GM19463 (cell line): ENCODE results near the gene MBD3L2B.

Source experiments
- ATAC-seq: cut with Tn5 transposase; IDR thresholded peaks from one replicate; pipeline ENCODE4 v1.9.1; 2021; ENCODE audit warnings: mild to moderate bottlenecking, moderate library complexity; ENCODE audit not compliant: unreplicated experiment

Gene MBD3L2B

GRCh38 chr19:7013678-7014077 is 7.6 kb downstream of the MBD3L2B start:
- no peak for ATAC-seq

- no peak for ATAC-seq
Observed at GRCh38 chr19:7010722-7011593, 10.3 kb downstream of the MBD3L2B start.

- no peak for ATAC-seq
Observed at GRCh38 chr19:7007859-7008258, 13.4 kb downstream of the MBD3L2B start.

- ATAC-seq, result no peak
Observed at GRCh38 chr19:7006135-7006704, 15.0 kb downstream of the MBD3L2B start.

- no peak for ATAC-seq
Observed at GRCh38 chr19:7004313-7004931, 16.8 kb downstream of the MBD3L2B start.

GRCh38 chr19:7000816-7001215 is 20.4 kb downstream of the MBD3L2B start:
- no peak for ATAC-seq

- no peak for ATAC-seq
Observed at GRCh38 chr19:7000333-7000732, 20.9 kb downstream of the MBD3L2B start.

GRCh38 chr19:6999933-7000332 is 21.3 kb downstream of the MBD3L2B start:
- ATAC-seq, result no peak

- ATAC-seq, result no peak
Observed at GRCh38 chr19:6997679-6998445, 23.4 kb downstream of the MBD3L2B start.

GRCh38 chr19:6996810-6997209 is 24.4 kb downstream of the MBD3L2B start:
- no peak for ATAC-seq

- ATAC-seq, result no peak
Observed at GRCh38 chr19:6995054-6995453, 26.2 kb downstream of the MBD3L2B start.

- no peak for ATAC-seq
Observed at GRCh38 chr19:6988257-6988656, 33.0 kb downstream of the MBD3L2B start.

- no peak for ATAC-seq
Observed at GRCh38 chr19:6987850-6988249, 33.4 kb downstream of the MBD3L2B start.

- no peak for ATAC-seq
Observed at GRCh38 chr19:6983448-6983847, 37.8 kb downstream of the MBD3L2B start.

- ATAC-seq, result no peak
Observed at GRCh38 chr19:6979399-6979798, 41.8 kb downstream of the MBD3L2B start.

GRCh38 chr19:6976197-6976596 is 45.0 kb downstream of the MBD3L2B start:
- ATAC-seq, result no peak

- no peak for ATAC-seq
Observed at GRCh38 chr19:6971366-6971765, 49.9 kb downstream of the MBD3L2B start.

- ATAC-seq, result no peak
Observed at GRCh38 chr19:6970443-6970842, 50.8 kb downstream of the MBD3L2B start.

GRCh38 chr19:6970021-6970420 is 51.2 kb downstream of the MBD3L2B start:
- no peak for ATAC-seq

GRCh38 chr19:6969490-6969889 is 51.7 kb downstream of the MBD3L2B start:
- no peak for ATAC-seq
